C4-2B (cell line): ENCODE results near the gene RAP1A.

Experiments used
- H3K27ac ChIP-seq: fragments of 450-650 bp; 2 replicates; pipeline ENCODE4 v1.5.1; 2017
- ZFX ChIP-seq: fragments of 450-650 bp; IDR thresholded peaks from 2 replicates; pipeline ENCODE4 v1.6.1; 2017
- TF ChIP-seq, protein P1 (sequence below): fragments of 450-650 bp; conservative IDR thresholded peaks from 2 replicates; pipeline ENCODE4 v1.5.1; 2017; ENCODE audit warnings: mild to moderate bottlenecking

Gene RAP1A

GRCh38 chr1:111735858-111736544 lies 116.4 kb downstream of the RAP1A start:
- TF ChIP-seq ZFX, result no peak
- TF ChIP-seq, protein P1, sequence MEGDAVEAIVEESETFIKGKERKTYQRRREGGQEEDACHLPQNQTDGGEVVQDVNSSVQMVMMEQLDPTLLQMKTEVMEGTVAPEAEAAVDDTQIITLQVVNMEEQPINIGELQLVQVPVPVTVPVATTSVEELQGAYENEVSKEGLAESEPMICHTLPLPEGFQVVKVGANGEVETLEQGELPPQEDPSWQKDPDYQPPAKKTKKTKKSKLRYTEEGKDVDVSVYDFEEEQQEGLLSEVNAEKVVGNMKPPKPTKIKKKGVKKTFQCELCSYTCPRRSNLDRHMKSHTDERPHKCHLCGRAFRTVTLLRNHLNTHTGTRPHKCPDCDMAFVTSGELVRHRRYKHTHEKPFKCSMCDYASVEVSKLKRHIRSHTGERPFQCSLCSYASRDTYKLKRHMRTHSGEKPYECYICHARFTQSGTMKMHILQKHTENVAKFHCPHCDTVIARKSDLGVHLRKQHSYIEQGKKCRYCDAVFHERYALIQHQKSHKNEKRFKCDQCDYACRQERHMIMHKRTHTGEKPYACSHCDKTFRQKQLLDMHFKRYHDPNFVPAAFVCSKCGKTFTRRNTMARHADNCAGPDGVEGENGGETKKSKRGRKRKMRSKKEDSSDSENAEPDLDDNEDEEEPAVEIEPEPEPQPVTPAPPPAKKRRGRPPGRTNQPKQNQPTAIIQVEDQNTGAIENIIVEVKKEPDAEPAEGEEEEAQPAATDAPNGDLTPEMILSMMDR, result no peak
- H3K27ac ChIP-seq, result no peak overlapping the region

DNA sequence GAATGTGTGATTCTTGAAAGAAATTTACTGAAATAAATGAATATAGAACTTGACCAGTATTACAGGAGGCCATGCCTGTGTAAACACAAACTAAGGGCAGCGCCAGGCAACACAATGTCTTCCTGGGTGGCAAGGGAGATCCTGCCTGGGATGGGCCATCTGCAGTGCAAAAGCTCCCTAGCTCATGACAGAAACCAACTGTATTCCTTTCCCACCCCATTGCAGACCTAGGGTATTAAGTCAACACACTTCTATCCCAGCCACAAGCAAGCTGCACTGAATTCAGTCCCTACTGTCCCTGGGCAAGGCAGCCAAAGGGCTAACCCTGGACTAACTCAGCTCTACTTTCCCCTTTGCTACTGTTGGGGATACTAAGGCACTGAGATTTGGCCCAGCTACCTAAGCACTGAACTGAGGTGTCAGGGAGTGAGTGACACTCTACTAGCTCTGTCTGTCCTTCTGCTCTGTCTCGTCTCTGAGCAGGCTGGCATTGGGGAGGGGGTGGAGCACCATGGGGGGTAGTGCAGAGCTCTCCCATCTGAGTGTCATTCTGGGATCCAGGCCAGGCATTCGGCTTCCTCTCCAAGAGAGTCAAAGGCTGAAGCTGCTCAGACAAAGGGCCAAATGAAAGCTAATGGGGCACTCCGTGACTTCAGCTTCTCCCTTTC lies 117.1 kb downstream of the RAP1A start:
- no peak overlapping the region for H3K27ac ChIP-seq
- TF ChIP-seq ZFX, result no peak
- TF ChIP-seq, protein P1, result no peak

DNA sequence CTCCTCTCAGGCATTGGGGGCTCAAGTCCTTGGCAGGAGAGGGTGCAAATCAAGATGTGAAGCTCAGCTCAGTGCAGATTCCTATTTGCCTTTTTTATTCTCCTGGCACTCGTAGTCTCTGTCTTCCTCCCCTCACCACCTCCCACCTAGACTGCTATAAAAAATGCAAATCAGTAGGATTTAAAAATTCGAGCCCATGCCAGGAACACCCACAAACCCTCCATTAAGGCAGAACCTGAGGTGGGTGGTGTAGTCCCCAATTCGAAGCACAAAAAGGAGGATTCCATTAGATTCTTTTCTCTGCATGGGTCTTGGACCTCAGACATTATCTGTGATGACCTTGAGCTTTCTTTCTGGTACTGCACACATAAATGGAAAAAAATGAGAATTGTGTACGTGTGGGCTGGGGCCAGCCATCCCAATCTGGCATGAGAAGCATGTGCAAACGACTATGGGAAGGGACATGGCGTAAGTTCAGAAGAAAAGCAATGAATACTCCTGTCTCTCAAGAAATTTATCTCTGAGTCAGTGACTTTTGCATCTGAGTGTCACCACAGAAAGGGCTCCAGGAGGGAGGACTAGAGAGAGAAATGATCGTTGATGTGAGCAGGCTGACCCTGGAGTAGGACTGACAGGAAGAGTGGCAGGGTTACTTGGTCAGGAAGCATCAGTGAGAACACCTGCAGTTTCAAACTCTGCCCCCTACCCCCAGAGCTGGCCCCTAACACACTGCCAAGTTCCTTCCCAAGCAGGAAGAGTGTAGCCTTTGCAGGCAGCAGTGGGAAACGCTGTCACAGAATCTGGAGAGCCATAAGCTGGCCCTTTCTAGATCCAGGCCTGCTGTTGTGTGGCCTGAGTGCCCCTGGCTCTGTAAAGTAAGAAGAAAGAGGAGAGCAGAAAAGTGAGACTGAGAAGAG lies 117.9 kb downstream of the RAP1A start:
- TF ChIP-seq, protein P1, result no peak

GRCh38 chr1:111738133-111738435 lies 118.5 kb downstream of the RAP1A start:
- peak overlapping the region; percentile 87 for H3K27ac ChIP-seq

More for the DNA sequence above, 117.9 kb downstream of the RAP1A start:
- H3K27ac ChIP-seq, result no peak overlapping the region

GRCh38 chr1:111738436-111739193 lies 119.0 kb downstream of the RAP1A start:
- peak overlapping the region; percentile 87 for H3K27ac ChIP-seq
- TF ChIP-seq, protein P1, result no peak
- peak; percentile 38; the same call in 1 of the 2 replicates for TF ChIP-seq ZFX

More at GRCh38 chr1:111738133-111738435, 118.5 kb downstream of the RAP1A start:
- no peak for TF ChIP-seq ZFX
- TF ChIP-seq, protein P1, result no peak

DNA sequence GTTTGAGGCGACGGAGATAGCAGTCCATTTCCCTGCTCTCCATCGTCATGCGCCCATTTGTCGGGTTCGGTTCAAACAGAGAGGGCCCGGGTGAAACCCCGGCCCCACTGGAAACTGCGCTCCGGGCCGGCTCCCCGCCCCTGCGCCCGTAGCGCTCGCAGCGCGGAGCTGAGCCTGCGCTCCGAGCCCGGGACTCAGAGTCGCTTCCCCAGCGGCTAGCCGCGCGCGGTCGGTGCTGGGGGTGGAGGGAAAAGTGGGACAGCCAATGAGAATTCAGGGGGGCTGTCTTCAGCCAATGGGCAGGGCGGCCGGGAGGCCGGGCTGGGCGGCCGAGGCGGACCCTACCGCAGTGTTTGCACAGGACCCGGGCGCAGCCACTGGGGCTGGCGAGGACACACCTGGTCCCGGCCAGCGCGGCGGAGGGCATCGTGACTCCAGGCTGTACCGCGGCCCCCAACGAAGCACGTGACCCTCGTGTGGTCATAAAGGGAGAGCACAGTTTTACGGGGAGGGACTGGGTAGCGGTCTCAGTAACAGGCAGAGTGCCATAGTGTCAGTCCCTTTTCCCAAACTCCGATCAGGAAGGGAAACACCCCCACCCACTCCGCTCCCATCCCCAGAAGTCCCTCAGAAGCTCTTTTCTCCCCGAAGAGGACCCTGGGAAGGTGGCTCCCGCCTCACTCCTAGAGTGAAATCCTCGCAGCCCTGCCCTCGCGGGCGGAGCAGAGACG lies 119.8 kb downstream of the RAP1A start, which contains the start of gene INKA2:
Gene INKA2 (minus strand): TSS at position 202 of the 731 bp plus-strand sequence. CDS start 153 bp downstream, at position 49.
- H3K27ac ChIP-seq, result peak within 1 kb of the TSS; percentile 87
- TF ChIP-seq, protein P1, result no peak; the same call in 1 of the 2 replicates
- TF ChIP-seq ZFX, result no peak
